GM10266 (cell line): ENCODE data around the gene GALNT1.

Experiments
- DNase-seq: peaks from one replicate; pipeline ENCODE4 v3.0.0; 2012; ENCODE audit errors: extremely low spot score
- CTCF ChIP-seq: IDR thresholded peaks from 2 replicates; pipeline ENCODE4 v1.5.1; 2012; ENCODE audit warnings: mild to moderate bottlenecking, low read depth; ENCODE audit not compliant: control insufficient read depth, insufficient read depth; ENCODE audit errors: missing control alignments

Gene GALNT1

GRCh38 chr18:35662293-35663062 lies 80.9 kb downstream of the GALNT1 start:
- TF ChIP-seq CTCF: no peak
- DNase-seq: peak; percentile 8

- DNase-seq: no peak
- no peak for TF ChIP-seq CTCF
Observed at GRCh38 chr18:35671966-35672603, 90.5 kb downstream of the GALNT1 start.

- DNase-seq: no peak
Observed at GRCh38 chr18:35672897-35673296, 91.4 kb downstream of the GALNT1 start.

GRCh38 chr18:35673682-35674081 lies 92.1 kb downstream of the GALNT1 start:
- DNase-seq: no peak

More at GRCh38 chr18:35672897-35673296, 91.4 kb downstream of the GALNT1 start:
- no peak for TF ChIP-seq CTCF

GRCh38 chr18:35680139-35680551 lies 98.6 kb downstream of the GALNT1 start:
- DNase-seq: no peak
- TF ChIP-seq CTCF: no peak

More at GRCh38 chr18:35673682-35674081, 92.1 kb downstream of the GALNT1 start:
- TF ChIP-seq CTCF: no peak

GRCh38 chr18:35682281-35682867 lies 100.8 kb downstream of the GALNT1 start:
- no peak for DNase-seq

More at GRCh38 chr18:35682281-35682867, 100.8 kb downstream of the GALNT1 start:
- no peak for TF ChIP-seq CTCF
